HUDEP-2 (cell line): Measurements from ENCODE around the gene COX5B.
A peak's percentile ranks its signal among the peaks of the same experiment; 100 is the strongest.
"Not testable (repeated sequence)": the region's sequence is repeated elsewhere in the genome, so short reads cannot be mapped to it uniquely, and the experiment has no call there.

Source experiments
- DNase-seq, 76 experiments: peaks; one replicate each; lab custom pipeline; 2025; ENCODE audit not compliant: unreplicated experiment in 76 of 76; lab: John Stamatoyannopoulos, UW

COX5B gene

DNA sequence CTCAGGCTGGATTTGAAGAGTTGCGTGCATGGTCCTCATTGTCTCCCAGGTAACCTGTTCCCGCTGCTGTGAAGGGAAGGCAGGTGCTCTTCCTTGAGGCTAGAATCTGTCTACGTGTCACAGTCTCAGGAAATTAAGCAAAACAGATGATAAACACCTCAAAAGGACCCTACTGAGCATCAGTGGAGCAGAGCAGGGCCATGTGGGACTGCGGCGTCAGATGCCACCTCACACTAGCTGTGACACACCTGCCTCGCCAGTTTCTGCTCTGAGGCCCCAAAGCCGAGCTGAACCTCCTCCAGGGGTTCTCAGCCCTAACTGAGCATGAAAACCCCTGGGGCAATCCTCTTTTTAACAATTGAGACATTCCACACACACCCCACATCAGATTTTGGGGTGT lies 25.7 kb downstream of the COX5B start:
- DNase-seq: no peak

DNA sequence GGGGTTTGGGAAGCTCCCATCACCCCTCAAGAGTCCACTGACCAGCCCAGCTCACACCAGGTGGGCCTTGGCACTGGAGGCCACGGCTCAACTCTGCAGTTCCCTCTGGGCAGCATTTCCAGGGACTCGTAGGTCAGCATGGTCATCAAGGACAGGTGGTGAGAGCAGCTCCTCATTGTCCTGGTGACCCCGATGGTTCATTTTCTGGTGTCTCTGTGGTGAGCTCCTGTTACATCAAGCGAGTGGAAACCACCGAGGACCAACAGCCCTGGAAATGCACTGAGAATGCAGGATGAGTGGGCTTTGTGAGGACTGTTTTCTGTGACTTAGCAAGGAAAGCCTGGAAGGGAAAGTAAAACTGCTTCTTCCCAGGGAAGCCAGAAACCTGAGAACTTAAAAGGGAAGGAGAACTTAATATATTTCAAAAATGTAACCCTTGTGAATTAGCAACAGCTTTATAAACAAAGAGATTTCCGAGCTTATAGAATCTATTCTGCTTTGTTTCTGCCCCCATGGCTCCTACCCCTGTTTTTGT lies 26.8 kb downstream of the COX5B start:
- not testable (repeated sequence) for DNase-seq

DNA sequence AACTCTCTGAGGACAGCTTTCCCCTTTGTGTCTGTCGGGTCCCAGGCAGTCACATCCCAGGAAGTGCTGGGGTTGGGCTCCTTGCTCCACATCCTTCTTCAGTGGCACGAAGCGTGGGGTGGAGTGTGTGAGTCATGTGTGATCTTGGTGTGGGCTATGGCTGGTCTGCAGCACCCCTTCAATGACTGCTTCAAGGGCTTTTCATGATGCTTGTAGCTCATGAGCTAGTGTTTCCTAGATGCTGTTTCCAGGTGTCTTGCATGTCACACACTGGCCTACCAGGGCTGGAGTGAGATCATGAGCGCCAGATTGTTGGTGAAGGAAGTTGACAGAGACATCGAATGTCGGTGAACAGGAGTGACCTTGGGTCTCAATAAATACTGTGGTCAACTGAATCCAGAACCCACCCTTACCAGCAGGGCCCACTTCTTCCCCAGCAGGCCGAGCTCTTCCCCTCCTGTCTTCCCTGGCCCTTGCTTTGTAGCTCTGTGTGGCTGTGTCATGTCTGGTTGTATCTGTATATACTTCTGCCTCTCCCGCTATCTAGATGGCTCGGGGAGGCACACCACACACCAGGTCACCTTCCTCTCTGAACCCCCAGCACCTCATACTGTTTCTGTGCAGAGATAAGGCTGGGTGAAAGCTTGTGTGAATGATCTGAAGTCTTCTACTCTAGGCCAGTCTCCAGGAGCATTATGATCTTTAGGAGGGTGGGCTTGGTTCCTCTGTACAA lies 27.5 kb downstream of the COX5B start:
- peak in 1 of 76 experiments; percentile 6 for DNase-seq

DNA sequence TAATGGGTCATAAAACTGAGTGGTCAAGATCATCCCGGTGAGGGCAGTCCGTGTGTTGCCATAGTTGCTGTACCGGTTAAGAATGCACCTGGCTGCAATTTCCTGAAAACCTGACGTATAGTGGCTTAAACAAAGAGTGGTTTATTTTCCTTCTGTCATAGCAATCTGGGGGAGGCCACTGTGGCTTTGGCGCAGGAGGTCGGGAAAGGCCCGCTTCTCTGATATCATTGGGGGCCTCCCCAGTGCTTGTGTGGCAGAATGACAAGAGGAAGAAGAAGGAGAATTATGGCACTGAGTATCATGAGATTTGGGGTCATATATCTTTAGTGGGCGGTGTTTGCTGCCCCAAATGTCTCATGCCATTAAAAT lies 28.0 kb downstream of the COX5B start:
- DNase-seq: no peak

DNA sequence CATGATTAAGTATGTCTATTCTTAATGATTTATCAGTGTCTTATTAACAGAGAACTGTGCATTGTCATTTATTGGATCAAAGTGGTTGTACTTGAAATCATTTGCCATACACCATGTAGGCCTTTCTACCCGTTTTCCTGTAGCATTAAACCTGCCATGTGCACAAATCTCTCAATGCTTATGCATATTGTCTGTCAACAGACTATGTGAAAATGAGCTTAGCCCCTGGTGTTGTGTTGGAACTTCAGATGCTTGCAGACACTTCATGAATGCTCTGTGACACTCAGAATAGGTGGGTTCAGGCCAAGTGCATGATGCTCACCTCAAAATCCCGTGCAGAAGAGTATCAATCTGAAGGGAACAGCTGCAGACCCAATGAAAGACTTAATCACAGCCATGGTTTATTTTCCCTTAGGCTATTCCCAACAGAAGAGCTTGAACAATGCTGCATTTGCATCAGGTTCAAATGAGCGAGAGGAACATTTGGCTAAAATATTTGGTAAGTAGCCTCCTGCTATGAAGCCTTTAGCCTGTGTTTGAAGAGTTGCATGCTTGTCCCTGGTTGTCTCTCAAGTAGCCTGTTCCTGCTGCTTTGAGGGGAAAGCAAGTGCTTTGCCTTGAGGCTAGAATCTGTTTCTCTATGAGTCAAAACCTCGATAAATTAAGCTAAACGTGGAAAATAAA lies 29.7 kb downstream of the COX5B start:
- no peak for DNase-seq

DNA sequence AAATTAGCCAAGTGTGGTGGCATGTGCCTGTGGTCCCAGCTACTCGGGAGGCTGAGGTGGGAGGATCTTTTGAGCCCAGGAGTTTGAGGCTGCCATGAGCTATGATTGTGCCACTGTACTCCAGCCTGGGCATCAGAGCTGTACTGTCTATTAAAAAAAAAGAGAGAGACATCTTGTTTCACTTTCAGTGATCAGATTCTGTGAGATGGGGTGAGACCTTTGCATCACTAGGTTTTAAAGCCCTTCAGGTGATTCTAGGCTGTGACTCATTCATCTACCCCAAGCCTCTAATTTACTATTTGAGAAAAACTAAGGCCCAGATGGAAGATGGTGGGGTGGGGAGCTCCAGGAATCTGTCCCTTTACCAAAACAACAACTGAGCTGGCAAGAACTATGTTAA lies 30.8 kb downstream of the COX5B start:
- DNase-seq: no peak

DNA sequence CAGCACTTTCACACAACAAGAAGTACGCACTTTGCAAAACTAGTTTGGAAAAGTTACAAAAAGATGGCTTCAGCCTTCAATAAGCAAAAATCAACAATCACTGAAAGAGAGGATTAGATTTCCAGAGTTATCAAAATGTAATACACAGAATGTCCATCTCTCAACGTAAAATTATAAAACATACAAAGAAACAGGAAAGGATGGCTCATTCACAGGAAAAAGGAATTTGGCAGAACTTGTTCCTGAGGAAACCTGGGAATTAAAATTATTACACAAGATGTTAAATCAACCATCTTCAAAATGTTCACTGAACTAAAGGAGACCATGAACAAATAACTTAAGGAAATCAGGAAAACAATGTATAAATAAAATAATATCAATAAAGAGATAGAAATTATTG lies 31.6 kb downstream of the COX5B start:
- DNase-seq: no peak

DNA sequence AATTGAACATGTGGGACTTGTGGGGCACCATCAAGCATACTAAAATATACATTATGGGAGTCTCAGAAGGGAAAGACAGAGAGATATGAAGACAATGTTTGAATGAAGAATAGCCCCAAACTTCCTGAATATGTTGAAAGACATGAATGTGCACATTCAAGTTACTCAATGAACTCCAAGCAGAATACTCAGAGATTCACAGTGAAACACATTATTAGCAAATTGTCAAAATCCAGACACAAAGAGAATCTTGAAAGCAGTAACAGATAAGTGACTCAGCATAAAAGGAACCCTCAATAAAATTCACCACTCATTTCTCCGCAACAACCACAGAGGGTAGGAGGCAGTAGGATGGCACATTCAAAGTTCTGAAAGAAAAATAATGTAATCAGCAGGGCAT lies 32.4 kb downstream of the COX5B start:
- DNase-seq: no peak

DNA sequence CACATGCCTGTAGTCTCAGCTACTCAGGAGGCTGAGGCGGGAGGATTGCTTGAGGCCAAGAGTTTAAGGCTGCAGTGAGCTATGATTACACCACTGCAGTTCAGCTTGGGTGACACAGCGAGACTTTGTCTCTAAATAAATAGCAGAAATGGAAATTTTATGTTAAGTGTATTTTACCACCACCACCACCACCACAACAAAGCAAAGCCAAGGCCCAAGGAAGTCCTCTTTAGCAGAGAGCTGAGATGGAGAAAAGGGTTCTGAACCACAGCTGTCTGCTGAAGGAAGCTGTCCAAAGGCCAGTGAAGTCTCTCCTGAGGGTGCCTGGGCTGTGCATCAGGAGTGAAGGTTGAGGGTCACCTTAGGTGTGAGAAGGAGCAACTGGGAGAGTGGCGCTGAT lies 41.4 kb downstream of the COX5B start:
- not testable (repeated sequence) for DNase-seq

DNA sequence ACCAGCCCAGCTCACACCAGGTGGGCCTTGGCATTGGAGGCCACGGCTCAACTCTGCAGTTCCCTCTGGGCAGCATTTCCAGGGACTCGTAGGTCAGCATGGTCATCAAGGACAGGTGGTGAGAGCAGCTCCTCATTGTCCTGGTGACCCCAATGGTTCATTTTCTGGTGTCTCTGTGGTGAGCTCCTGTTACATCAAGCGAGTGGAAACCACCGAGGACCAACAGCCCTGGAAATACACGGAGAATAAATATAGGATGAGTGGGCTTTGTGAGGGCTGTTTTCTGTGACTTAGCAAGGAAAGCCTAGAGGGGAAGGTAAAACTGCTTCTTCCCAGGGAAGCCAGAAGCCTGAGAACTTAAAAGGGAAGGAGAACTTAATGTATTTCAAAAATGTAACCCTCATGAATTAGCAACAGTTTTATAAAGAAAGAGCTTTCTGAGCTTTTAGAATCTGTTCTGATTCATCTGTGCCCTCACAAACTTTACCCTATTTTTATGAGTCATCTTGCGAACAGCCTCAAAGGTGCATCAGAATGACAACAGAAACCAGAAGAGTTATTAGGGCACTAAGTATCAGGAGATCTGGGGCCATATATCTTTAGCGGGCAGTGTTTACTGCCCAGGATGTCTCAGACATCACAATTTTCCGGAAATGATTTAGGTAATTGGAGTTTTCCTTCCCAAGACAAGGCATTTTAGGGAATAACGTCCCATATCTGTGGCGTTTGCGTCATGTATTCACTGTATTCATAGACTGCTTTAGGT lies 42.4 kb downstream of the COX5B start:
- no peak for DNase-seq

DNA sequence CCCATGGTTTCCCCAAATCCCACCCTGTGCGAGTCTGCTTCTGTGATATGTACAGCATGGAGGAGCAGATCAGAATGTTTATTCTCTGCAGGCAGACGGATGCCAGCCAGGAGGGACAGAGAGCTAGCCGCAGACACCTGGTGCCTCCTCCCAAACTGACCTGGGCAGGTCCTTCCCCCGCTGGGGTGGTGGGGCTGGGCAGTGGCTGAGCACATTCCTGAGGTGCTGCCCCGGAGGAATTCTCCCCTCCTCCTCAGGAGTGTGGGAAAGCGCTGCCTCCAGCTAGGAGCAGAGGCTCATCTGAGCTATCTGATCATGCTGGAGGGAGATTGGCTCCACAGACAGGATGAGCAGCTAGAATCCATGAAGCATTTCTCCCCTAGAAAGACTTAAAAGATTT lies 45.3 kb downstream of the COX5B start:
- DNase-seq: no peak

DNA sequence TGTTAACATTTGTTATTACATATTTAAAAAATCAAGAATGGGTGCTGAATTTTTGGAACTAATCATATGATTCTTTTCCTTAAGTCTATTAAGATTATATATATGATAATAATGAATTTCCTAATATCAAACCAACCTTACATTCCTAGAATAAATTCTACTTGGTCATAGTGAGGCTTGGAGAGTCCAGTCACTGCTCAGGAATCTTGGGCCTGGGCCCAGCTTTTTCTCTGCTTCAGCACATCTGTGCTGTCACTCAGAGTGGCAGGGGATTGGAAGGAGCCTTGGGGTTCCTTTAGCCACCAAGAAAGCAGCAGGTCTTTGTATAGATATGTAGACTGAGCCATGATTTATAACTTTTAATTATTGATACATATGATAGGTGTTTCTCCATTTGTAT lies 47.6 kb downstream of the COX5B start:
- DNase-seq: no peak

DNA sequence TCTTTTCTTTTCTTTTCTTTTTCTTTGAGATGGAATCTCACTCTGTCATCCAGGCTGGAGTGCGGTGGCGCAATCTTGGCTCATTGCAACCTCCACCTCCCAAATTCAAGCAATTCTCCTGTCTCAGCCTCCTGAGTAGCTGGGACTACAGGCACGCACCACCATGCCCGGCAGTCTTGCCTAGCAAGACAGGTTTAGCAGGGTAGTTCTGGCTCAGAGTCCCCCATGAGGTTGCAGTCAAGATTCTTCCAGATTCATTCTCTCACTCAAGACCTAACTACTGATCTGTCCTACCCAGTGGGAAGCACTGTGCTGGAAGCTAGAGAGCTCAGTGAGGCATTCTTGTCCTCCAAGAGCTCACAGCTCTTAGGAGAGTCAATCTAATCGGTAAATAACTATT lies 49.9 kb downstream of the COX5B start:
- DNase-seq: no peak

DNA sequence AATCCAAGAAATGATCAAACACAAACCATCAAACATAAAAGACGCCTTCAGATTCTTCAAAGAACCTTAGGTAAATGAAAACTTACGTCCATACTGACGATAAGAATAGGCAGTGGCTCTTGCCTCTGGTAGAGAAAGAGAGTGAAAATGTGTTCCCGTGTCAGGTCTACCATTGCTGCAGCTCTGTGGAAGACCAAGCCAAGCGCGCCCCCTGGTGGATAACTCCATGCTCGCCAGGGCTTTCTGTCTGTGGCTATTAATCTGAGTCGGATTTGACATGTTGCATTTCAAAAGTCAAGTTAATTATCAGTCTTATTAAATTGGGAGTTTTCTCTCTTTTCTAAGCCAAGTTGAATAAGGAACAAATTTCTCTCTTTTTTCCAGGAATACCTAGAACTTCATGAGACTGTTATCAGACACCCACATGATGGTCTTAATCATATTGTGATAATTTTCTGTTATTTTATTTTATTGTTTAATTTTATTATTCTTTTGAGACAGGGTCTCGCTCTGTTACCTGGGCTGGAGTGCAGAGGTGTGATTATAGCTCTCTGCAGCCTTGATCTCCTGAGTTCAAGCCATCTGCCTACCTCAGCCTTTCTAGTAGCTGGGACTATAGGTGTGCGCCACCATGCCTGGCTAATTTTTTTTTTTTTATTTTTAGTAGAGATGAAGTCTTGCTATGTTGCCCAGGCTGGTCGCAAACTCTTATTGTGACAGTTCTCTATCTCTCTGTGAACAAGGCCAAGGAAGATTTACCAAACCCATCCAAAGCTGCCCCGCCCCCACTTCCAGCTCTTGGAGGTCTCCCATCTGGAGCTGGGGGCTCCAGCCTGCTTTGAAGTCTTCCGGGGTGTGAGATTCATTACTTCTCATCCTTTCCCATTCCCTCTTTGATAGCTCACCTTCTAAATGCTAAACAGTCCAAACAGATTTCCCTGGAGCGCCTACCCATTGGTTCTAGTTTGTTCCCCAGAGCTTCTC lies 51.7 kb downstream of the COX5B start:
- peak in 74 of 76 experiments; percentile 2 to 89 (median 70) for DNase-seq
